NT2/D1 (cell line): Measurements from ENCODE around the gene FOXN4.

Experiments
- DNase-seq: peaks from one replicate; pipeline ENCODE4 v3.0.0-alpha.2; 2011; ENCODE audit warnings: low read depth, low spot score
- H3K27me3 ChIP-seq: 2 replicates; pipeline ENCODE4 v1.6.0; 2011; ENCODE audit warnings: mild to moderate bottlenecking; ENCODE audit not compliant: insufficient read length, insufficient read depth
- H3K36me3 ChIP-seq: 2 replicates; pipeline ENCODE4 v1.6.1; 2011; ENCODE audit warnings: mild to moderate bottlenecking, low read length, mixed read lengths; ENCODE audit not compliant: insufficient read depth, insufficient read length
- H3K4me1 ChIP-seq: 2 replicates; pipeline ENCODE4 v1.5.1; 2011; ENCODE audit not compliant: insufficient read depth, insufficient read length
- H3K4me3 ChIP-seq: 2 replicates; pipeline ENCODE4 v1.5.1; 2011; ENCODE audit warnings: low read depth; ENCODE audit not compliant: insufficient read length
- H3K9ac ChIP-seq: 2 replicates; pipeline ENCODE4 v1.6.0; 2011; ENCODE audit warnings: low read depth; ENCODE audit not compliant: insufficient read length
- H3K9me3 ChIP-seq: 2 replicates; pipeline ENCODE4 v1.5.1; 2011; ENCODE audit warnings: mild to moderate bottlenecking, low read length; ENCODE audit not compliant: insufficient read depth
- SUZ12 ChIP-seq: IDR thresholded peaks from 2 replicates; pipeline ENCODE4 v1.6.1; 2011; ENCODE audit not compliant: insufficient read length, insufficient read depth; ENCODE audit errors: extremely low read depth
- YY1 ChIP-seq: IDR thresholded peaks from 2 replicates; pipeline ENCODE4 v1.6.1; 2011; ENCODE audit not compliant: insufficient read length, insufficient read depth
- ZNF274 ChIP-seq: IDR thresholded peaks from 2 replicates; pipeline ENCODE4 v1.6.1; 2011; ENCODE audit warnings: mild to moderate bottlenecking, low read depth, low read length

Gene FOXN4

DNA sequence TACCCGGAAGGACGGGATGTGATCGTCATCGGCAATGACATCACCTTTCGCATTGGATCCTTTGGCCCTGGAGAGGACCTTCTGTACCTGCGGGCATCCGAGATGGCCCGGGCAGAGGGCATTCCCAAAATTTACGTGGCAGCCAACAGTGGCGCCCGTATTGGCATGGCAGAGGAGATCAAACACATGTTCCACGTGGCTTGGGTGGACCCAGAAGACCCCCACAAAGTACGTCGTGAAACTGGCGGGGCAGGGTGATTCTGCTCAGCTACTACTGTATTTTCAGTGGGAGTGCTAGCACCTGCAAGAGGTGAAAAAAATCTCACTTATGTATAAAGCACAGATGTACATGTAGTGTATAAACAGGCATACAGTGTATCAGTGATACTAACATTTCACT, 62.9 kb downstream of the FOXN4 start:
- peaks cover 16% of the 10 kb centered on the region for H3K36me3 ChIP-seq
- no peaks in the 10 kb centered on the region for H3K4me1 ChIP-seq
- TF ChIP-seq SUZ12 (no peak), YY1 (no peak), ZNF274 (no peak)
- H3K9me3 ChIP-seq: no peaks in the 10 kb centered on the region
- no peak overlapping the region for H3K4me3 ChIP-seq
- H3K27me3 ChIP-seq: no peaks in the 10 kb centered on the region
- H3K9ac ChIP-seq: no peak overlapping the region
- no peak for DNase-seq

DNA sequence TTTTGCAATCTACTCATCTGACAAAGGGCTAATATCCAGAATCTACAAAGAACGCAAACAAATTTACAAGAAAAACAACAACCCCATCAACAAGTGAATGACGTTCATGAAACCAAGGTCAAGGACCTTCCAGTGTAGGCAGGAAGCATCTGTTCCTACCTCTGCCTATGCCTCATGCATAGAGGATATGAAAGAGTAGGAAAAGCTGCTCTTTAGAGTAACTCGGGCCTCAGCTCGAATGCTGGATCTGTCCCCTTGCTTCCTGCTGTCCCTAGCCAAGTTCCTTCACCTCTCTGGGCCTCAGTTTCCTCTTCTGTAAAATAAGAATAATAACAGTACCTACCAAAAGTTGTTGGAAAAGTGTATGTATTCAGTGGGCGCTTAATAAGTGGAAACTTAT, 65.0 kb downstream of the FOXN4 start:
- Histone ChIP-seq H3K4me3 (no peak overlapping the region), H3K27me3 (no peaks in the 10 kb centered on the region), H3K9me3 (no peaks in the 10 kb centered on the region), H3K9ac (no peak overlapping the region), H3K36me3 (peaks cover 24% of the 10 kb centered on the region), H3K4me1 (no peaks in the 10 kb centered on the region)
- DNase-seq: no peak
- TF ChIP-seq SUZ12: no peak
- TF ChIP-seq YY1: no peak
- no peak for TF ChIP-seq ZNF274

DNA sequence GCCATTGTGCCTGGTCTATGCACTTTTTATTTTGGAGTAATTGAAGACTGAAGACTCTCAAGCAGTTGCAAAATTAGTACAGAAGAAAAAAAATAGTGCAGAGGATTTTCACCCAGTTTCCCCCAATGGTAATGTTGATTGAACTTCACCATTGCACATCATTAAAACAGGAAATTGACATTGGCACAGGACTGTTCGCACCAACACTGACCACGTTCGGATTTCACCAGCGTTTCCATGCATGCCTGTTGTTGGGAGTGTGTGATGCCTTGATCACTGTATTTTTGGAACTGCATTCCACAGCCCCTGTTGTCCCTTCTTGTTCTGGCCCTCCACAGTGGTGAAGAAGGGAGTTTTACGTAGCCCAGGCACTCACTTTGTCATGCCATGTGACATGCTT, 67.1 kb downstream of the FOXN4 start:
- Histone ChIP-seq H3K4me1 (no peaks in the 10 kb centered on the region), H3K27me3 (no peaks in the 10 kb centered on the region), H3K9me3 (no peaks in the 10 kb centered on the region), H3K36me3 (peaks cover 24% of the 10 kb centered on the region), H3K9ac (no peak overlapping the region), H3K4me3 (no peak overlapping the region)
- TF ChIP-seq SUZ12: no peak
- no peak for TF ChIP-seq ZNF274
- no peak for TF ChIP-seq YY1
- no peak for DNase-seq

DNA sequence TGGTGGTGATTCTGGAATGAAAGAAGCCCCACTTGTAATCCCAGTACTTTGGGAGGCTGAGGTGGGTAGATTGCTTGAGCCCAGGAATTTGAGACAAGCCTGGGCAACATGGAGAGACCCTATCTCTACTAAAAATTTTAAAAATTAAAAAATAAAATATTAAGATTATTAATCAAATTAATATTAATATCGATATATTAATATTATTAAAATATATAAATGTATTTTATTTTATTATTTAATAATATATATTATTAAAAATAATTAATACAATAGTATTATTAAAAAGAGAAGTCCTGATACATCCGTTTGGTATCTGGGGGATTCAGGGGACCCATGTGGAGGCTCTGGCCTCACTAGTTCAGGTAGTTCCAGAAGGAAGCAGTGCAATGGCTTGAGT, 68.7 kb downstream of the FOXN4 start:
- Histone ChIP-seq H3K27me3 (no peaks in the 10 kb centered on the region), H3K4me1 (no peaks in the 10 kb centered on the region), H3K36me3 (peaks cover 13% of the 10 kb centered on the region), H3K9ac (no peak overlapping the region), H3K9me3 (no peaks in the 10 kb centered on the region), H3K4me3 (no peak overlapping the region)
- TF ChIP-seq ZNF274 (no peak), YY1 (no peak), SUZ12 (no peak)
- DNase-seq: no peak

DNA sequence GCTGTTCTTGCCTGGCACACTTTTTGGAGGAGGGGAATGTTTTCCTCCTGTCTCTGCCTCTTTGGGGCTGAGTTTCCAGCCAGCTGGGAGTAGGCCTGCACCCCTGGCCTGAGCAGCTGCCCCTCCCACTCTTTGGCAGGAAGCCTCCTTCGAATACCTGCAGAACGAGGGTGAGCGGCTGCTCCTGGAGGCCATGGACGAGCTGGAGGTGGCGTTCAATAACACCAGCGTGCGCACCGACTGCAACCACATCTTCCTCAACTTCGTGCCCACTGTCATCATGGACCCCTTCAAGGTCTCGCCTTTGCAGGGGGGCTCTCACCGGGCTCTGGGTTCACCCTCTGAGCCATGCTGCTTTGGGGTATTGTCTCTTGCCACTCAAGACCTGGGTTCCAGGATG, 69.4 kb downstream of the FOXN4 start:
- H3K4me3 ChIP-seq: no peak overlapping the region
- peaks cover 13% of the 10 kb centered on the region for H3K36me3 ChIP-seq
- H3K9ac ChIP-seq: no peak overlapping the region
- DNase-seq: no peak
- TF ChIP-seq YY1: no peak
- TF ChIP-seq ZNF274: no peak
- TF ChIP-seq SUZ12: no peak
- H3K27me3 ChIP-seq: no peaks in the 10 kb centered on the region
- H3K4me1 ChIP-seq: no peaks in the 10 kb centered on the region
- H3K9me3 ChIP-seq: no peaks in the 10 kb centered on the region

DNA sequence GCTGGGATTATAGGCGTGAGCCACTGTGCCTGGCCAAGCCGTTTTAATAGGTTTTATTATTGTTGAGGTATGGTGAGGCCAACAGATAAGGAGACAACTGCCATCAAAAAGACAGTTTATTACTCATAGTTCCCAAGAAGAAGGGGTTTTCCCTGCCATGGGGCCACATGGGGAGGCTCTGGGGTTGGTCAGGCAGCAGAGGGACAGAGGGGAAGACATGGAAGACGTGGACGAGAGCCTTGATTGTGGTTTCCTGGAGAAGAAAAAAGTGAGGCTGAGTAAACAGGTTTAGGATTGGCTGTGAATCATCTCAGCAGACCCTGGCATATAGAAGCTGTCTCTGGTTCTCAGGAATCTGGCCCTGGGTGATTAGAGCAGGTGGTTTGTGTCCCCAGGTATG, 69.9 kb downstream of the FOXN4 start:
- H3K36me3 ChIP-seq: peaks cover 13% of the 10 kb centered on the region
- no peaks in the 10 kb centered on the region for H3K4me1 ChIP-seq
- no peaks in the 10 kb centered on the region for H3K27me3 ChIP-seq
- TF ChIP-seq SUZ12 (no peak), YY1 (no peak), ZNF274 (no peak)
- DNase-seq: no peak
- no peak overlapping the region for H3K4me3 ChIP-seq
- no peaks in the 10 kb centered on the region for H3K9me3 ChIP-seq
- no peak overlapping the region for H3K9ac ChIP-seq

DNA sequence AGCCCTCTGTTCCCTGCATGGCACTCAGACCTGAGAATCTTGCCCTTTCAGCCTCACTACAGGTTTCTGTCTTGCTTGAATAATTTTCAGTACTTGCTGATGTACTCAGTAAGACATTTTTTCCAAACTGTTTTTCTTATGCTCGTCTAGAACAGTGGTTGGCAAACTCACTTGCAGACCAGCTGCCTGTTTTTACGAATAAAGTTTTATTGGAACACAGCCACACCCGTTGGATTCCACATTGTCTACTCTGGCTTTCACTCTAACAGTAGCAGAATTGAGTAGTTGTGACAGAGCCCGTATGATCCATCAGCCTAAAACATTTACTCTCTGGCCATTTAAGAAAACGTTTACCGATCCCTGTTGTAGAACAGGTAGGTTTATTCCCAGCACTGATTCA, 72.8 kb downstream of the FOXN4 start:
- TF ChIP-seq SUZ12: no peak
- no peak for TF ChIP-seq YY1
- no peak for TF ChIP-seq ZNF274
- Histone ChIP-seq H3K36me3 (peaks cover 16% of the 10 kb centered on the region), H3K4me3 (no peak overlapping the region), H3K27me3 (no peaks in the 10 kb centered on the region), H3K4me1 (no peaks in the 10 kb centered on the region), H3K9ac (no peak overlapping the region), H3K9me3 (no peaks in the 10 kb centered on the region)
- no peak for DNase-seq

DNA sequence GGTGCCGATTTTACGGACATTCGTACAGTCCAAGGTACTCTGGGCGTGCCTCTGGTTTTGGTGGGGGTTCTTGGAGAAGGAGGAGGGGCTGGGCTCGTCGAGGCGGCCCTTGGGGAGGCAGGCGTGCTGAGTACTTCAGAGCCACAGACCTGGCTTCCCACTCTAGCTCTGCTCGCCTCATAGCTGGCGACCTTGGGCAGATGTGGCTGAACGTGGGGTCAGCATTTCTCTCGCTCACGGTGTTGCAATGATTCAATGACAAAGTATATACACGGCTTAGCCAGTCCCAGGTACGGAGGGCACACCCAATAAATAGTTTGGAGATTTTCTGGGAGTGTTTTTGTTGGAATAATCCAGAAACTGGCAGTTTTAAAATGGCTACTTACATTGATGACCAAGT, 75.1 kb downstream of the FOXN4 start:
- TF ChIP-seq ZNF274 (no peak), SUZ12 (no peak), YY1 (no peak)
- Histone ChIP-seq H3K27me3 (no peaks in the 10 kb centered on the region), H3K36me3 (peaks cover 8% of the 10 kb centered on the region), H3K4me1 (no peaks in the 10 kb centered on the region), H3K9ac (no peak overlapping the region), H3K9me3 (no peaks in the 10 kb centered on the region), H3K4me3 (no peak overlapping the region)
- DNase-seq: no peak
